GM10248 (cell line): ENCODE results near the gene B3GNT9.

Source experiments
- CTCF ChIA-PET: fragments of 300-600 bp; sonication (Branson Sonifier 250); formaldehyde crosslinking; extraction: SDS; loops from one replicate; lab custom pipeline; 2021; ENCODE audit warnings: antibody characterized with exemption; lab: Yijun Ruan, JAX
- POLR2A ChIA-PET: fragments of 350-650 bp; sonication (Branson Sonifier 250); formaldehyde crosslinking; extraction: SDS; loops from one replicate; lab custom pipeline; 2020; ENCODE audit warnings: antibody characterized with exemption; lab: Yijun Ruan, JAX
- DNase-seq: peaks from one replicate; pipeline ENCODE4 v3.0.0; 2012; ENCODE audit errors: extremely low spot score
- TF ChIP-seq, protein P1 (sequence below): IDR thresholded peaks from 2 replicates; pipeline ENCODE4 v1.5.1; 2012; ENCODE audit warnings: mild to moderate bottlenecking, low read depth; ENCODE audit errors: extremely low read depth, missing control alignments, control extremely low read depth

Gene B3GNT9

GRCh38 chr16:67108931-67109406 is 41.8 kb downstream of the B3GNT9 start:
- ChIA-PET CTCF (interaction anchor here (2.2 kb wide), 1 partner anchor 91 kb away, joined by 8 read pairs; no protein-coding TSS in a partner anchor), POLR2A (no interaction called here)
- TF ChIP-seq, protein P1, sequence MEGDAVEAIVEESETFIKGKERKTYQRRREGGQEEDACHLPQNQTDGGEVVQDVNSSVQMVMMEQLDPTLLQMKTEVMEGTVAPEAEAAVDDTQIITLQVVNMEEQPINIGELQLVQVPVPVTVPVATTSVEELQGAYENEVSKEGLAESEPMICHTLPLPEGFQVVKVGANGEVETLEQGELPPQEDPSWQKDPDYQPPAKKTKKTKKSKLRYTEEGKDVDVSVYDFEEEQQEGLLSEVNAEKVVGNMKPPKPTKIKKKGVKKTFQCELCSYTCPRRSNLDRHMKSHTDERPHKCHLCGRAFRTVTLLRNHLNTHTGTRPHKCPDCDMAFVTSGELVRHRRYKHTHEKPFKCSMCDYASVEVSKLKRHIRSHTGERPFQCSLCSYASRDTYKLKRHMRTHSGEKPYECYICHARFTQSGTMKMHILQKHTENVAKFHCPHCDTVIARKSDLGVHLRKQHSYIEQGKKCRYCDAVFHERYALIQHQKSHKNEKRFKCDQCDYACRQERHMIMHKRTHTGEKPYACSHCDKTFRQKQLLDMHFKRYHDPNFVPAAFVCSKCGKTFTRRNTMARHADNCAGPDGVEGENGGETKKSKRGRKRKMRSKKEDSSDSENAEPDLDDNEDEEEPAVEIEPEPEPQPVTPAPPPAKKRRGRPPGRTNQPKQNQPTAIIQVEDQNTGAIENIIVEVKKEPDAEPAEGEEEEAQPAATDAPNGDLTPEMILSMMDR = no peak
- no peak for DNase-seq

- DNase-seq = no peak
- CTCF ChIA-PET = interaction anchor here (1.2 to 10.0 kb wide), 3 partner anchors 13 to 93 kb away, joined by 3 to 169 read pairs (median 4); no protein-coding TSS in a partner anchor
- TF ChIP-seq, protein P1 = no peak
- POLR2A ChIA-PET = no interaction called here
These were observed 42.3 kb downstream of the B3GNT9 start for GRCh38 chr16:67108489-67108888.

GRCh38 chr16:67105881-67106280 is 44.9 kb downstream of the B3GNT9 start:
- POLR2A ChIA-PET = interaction anchor here (0.7 kb wide), 1 partner anchor 110 kb away, joined by 3 read pairs; no protein-coding TSS in a partner anchor

DNA sequence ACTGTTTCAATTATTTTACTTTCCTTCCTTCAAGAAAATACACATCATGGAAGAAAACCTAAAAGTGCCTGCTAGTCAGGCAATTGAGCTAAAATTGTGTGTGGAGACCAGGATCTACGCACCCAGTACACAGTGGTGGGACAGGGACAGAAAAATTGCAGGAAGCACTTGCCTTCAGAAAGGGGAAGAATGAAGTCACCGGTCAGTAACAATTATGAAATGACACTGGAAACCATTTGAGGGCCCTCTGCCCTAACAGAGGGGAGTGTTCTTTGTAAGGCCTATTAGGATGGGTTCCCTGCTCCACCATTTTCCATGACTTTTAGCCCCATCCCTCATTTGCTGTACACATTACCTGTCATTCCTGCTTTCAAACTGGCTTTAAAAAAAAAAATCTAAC is 45.6 kb downstream of the B3GNT9 start:
- no peak for DNase-seq
- POLR2A ChIA-PET = no interaction called here
- TF ChIP-seq, protein P1 = no peak
- CTCF ChIA-PET = interaction anchor here (1.3 to 10.0 kb wide), 4 partner anchors 11 to 222 kb away, joined by 3 to 169 read pairs (median 14); partner anchors contain the start of genes KCTD19 and LRRC36

More at GRCh38 chr16:67105881-67106280, 44.9 kb downstream of the B3GNT9 start:
- TF ChIP-seq, protein P1 = no peak
- DNase-seq = no peak
- CTCF ChIA-PET = interaction anchor here (2.1 to 10.0 kb wide), 2 partner anchors 49 to 90 kb away, joined by 12 to 169 read pairs; no protein-coding TSS in a partner anchor

- ChIA-PET CTCF (interaction anchor here (1.3 to 10.0 kb wide), 5 partner anchors 10 to 222 kb away, joined by 3 to 169 read pairs (median 12); partner anchors contain the start of genes KCTD19 and LRRC36), POLR2A (no interaction called here)
- no peak for DNase-seq
- TF ChIP-seq, protein P1 = no peak
These were observed 46.0 kb downstream of the B3GNT9 start for GRCh38 chr16:67104845-67105244.

- POLR2A ChIA-PET = no interaction called here
- CTCF ChIA-PET = interaction anchor here (0.9 to 10.0 kb wide), 14 partner anchors 8 to 223 kb away, joined by 3 to 169 read pairs (median 3); partner anchors contain the start of genes KCTD19, LRRC36 and NOL3
- TF ChIP-seq, protein P1 = no peak
- DNase-seq = no peak
These were observed 46.7 kb downstream of the B3GNT9 start for GRCh38 chr16:67104061-67104460.
